ENCODE measurements around the gene LRRC9.

The LRRC9 gene

DNA sequence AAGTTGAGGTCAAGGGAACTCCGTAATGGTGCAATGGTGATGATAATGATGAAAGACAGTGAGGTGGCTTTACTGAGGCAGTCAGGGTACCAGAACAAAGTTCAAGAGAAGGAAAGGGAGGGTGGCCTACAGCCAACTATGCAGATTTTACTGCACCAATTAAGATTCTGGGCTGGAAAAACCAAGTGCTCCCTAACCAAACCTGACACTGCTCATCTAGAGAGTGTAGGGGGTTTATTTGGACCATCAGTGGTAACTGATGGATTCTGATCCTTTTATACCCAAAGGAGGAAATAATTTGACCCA is 387 bp downstream of the LRRC9 start:
- H3K27me3 ChIP-seq (ENCODE audit: insufficient read depth, low read length, poor library complexity, severe bottlenecking) = no peaks in the 10 kb centered on the region
- TF ChIP-seq CTCF (conservative IDR thresholded peaks at IDR 0.05; ENCODE audit: low read length) = no peak
- TF ChIP-seq EZH2phosphoT487 (IDR thresholded peaks at IDR 0.05; ENCODE audit: borderline replicate concordance) = no peak
- H3K9ac ChIP-seq (ENCODE audit: low read depth, low read length, poor library complexity, severe bottlenecking) = no peak overlapping the region
- H3K79me2 ChIP-seq (ENCODE audit: insufficient read depth, low read length) = no peaks in the 10 kb centered on the region
- H2AFZ ChIP-seq (ENCODE audit: low read length) = no peak overlapping the region
- no peaks in the 10 kb centered on the region for H3K9me2 ChIP-seq (replicated peaks; ENCODE audit: low read depth, low read length)
- H3K9me3 ChIP-seq (ENCODE audit: insufficient read depth, low read depth, low read length) = no peaks in the 10 kb centered on the region
- no peak overlapping the region for H3K4me3 ChIP-seq (ENCODE audit: low read length, poor library complexity, severe bottlenecking)
- no peaks in the 10 kb centered on the region for H3K4me1 ChIP-seq (ENCODE audit: insufficient read depth, low read length, poor library complexity, severe bottlenecking)
- H3F3A ChIP-seq (ENCODE audit: low read depth) = no peaks in the 10 kb centered on the region
- H3K4me2 ChIP-seq (ENCODE audit: low read depth, low read length, poor library complexity, severe bottlenecking) = no peak overlapping the region
- no peaks in the 10 kb centered on the region for H3K36me3 ChIP-seq (ENCODE audit: insufficient read depth, low read length)
- no peaks in the 10 kb centered on the region for H4K20me1 ChIP-seq (ENCODE audit: insufficient read depth, low read length, poor library complexity, severe bottlenecking)

GRCh38 chr14:59925797-59926196 is 5.9 kb downstream of the LRRC9 start:
- Histone ChIP-seq H3K4me2 (ENCODE audit: low read depth, low read length, poor library complexity, severe bottlenecking) (no peak overlapping the region), H3K4me1 (ENCODE audit: insufficient read depth, low read length, poor library complexity, severe bottlenecking) (no peaks in the 10 kb centered on the region), H3F3A (ENCODE audit: low read depth) (no peaks in the 10 kb centered on the region), H3K27me3 (ENCODE audit: insufficient read depth, low read length, poor library complexity, severe bottlenecking) (no peaks in the 10 kb centered on the region), H3K79me2 (ENCODE audit: insufficient read depth, low read length) (no peaks in the 10 kb centered on the region), H3K4me3 (ENCODE audit: low read length, poor library complexity, severe bottlenecking) (no peak overlapping the region), H3K36me3 (ENCODE audit: insufficient read depth, low read length) (no peaks in the 10 kb centered on the region), H3K9ac (ENCODE audit: low read depth, low read length, poor library complexity, severe bottlenecking) (no peak overlapping the region), H4K20me1 (ENCODE audit: insufficient read depth, low read length, poor library complexity, severe bottlenecking) (no peaks in the 10 kb centered on the region), H2AFZ (ENCODE audit: low read length) (no peak overlapping the region), H3K9me3 (ENCODE audit: insufficient read depth, low read depth, low read length) (no peaks in the 10 kb centered on the region), H3K9me2 (replicated peaks; ENCODE audit: low read depth, low read length) (no peaks in the 10 kb centered on the region)
- no peak for TF ChIP-seq EZH2phosphoT487 (IDR thresholded peaks at IDR 0.05; ENCODE audit: borderline replicate concordance)
- TF ChIP-seq CTCF (conservative IDR thresholded peaks at IDR 0.05; ENCODE audit: low read length) = no peak

- no peak for TF ChIP-seq CTCF (conservative IDR thresholded peaks at IDR 0.05; ENCODE audit: low read length)
- no peak for TF ChIP-seq EZH2phosphoT487 (IDR thresholded peaks at IDR 0.05; ENCODE audit: borderline replicate concordance)
- no peak overlapping the region for H3K4me2 ChIP-seq (ENCODE audit: low read depth, low read length, poor library complexity, severe bottlenecking)
- H3K9me2 ChIP-seq (replicated peaks; ENCODE audit: low read depth, low read length) = no peaks in the 10 kb centered on the region
These were observed 6.6 kb downstream of the LRRC9 start for GRCh38 chr14:59926534-59926933.

More at GRCh38 chr14:59926534-59926933, 6.6 kb downstream of the LRRC9 start:
- H3K4me3 ChIP-seq (ENCODE audit: low read length, poor library complexity, severe bottlenecking) = no peak overlapping the region
- H4K20me1 ChIP-seq (ENCODE audit: insufficient read depth, low read length, poor library complexity, severe bottlenecking) = no peaks in the 10 kb centered on the region
- no peaks in the 10 kb centered on the region for H3F3A ChIP-seq (ENCODE audit: low read depth)
- no peaks in the 10 kb centered on the region for H3K27me3 ChIP-seq (ENCODE audit: insufficient read depth, low read length, poor library complexity, severe bottlenecking)
- H3K9me3 ChIP-seq (ENCODE audit: insufficient read depth, low read depth, low read length) = no peaks in the 10 kb centered on the region
- H3K36me3 ChIP-seq (ENCODE audit: insufficient read depth, low read length) = no peaks in the 10 kb centered on the region
- no peak overlapping the region for H3K9ac ChIP-seq (ENCODE audit: low read depth, low read length, poor library complexity, severe bottlenecking)
- no peaks in the 10 kb centered on the region for H3K79me2 ChIP-seq (ENCODE audit: insufficient read depth, low read length)
- H2AFZ ChIP-seq (ENCODE audit: low read length) = no peak overlapping the region
- no peaks in the 10 kb centered on the region for H3K4me1 ChIP-seq (ENCODE audit: insufficient read depth, low read length, poor library complexity, severe bottlenecking)
